Measurements from ENCODE around the gene FOXN3. TPM values are rescaled to one million over a fixed set of nuclear protein-coding genes. Genes with fewer than 3 reads are reported as not detected.

Gene FOXN3
- total and polyA plus RNA-seq, 10 of the 15 experiments (the other 5 are each of a cell fraction or from before 2014, with no cell fraction given), result 4.5 to 68.9 (median 29.7) TPM

DNA sequence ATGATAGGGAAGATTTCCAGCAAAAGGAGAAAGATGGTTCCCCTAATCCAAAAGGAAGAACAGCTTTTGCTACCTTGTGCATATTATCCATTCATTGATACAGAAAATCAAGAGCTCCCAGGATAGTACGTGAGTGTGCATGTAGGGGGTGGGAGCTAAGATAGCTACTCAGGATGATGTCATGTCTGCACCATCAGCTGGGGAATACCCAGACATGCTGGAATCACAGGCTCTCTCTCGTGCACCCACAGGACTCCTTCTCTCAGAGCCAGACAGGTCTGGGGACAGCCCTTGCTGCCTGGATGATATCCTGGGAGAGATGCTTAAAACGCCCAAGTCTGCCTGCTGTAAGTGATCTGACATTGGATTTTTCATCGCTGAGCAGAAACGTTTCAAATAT is 38.9 kb downstream of the FOXN3 start:
- BruUV-seq (replicated peaks), result no TSS peak
- ATAC-seq (peak; percentile 86), DNase-seq (ENCODE audit: low read depth, low spot score) (no peak), FAIRE-seq (no peak)
- ChIA-PET RAD21 (ENCODE audit: unreplicated experiment) (interaction anchor here (1.0 kb wide), 3 partner anchors 8 to 46 kb away, joined by 3 read pairs; no protein-coding TSS in a partner anchor), SMC1A (ENCODE audit: uncharacterized antibody, unreplicated experiment) (interaction anchor here (1.1 to 2.3 kb wide), 3 partner anchors 8 to 13 kb away, joined by 3 to 8 read pairs (median 7); no protein-coding TSS in a partner anchor), CTCF (no interaction called here), POLR2A (interaction anchor here (1.4 kb wide), 1 partner anchor 12 kb away, joined by 3 read pairs; no protein-coding TSS in a partner anchor)
- H3K4me3 ChIP-seq, result no peak overlapping the region
- peaks cover 64% of the 10 kb centered on the region for H3K79me2 ChIP-seq (ENCODE audit: control insufficient read depth, insufficient read depth, low read length)
- H2AFZ ChIP-seq (ENCODE audit: control insufficient read depth, low read depth, low read length), result no peak overlapping the region
- H3K4me1 ChIP-seq (ENCODE audit: control insufficient read depth, insufficient read depth, low read length), result peaks cover 16% of the 10 kb centered on the region
- WGBS (ENCODE audit: insufficient coverage, insufficient replicate concordance, low lambda C conversion rate, missing lambda C conversion rate), result 62% methylated on average over 5 of the region's 5 CpGs
- peaks cover 16% of the 10 kb centered on the region; the same call in 2 of the 3 replicates for H3K9me3 ChIP-seq (replicated peaks; ENCODE audit: control insufficient read depth, insufficient read depth, low read length)
- H3K27me3 ChIP-seq (replicated peaks in 1 of 2; ENCODE audit: control insufficient read depth in 2 of 2, insufficient read depth in 2 of 2, low read length in 1 of 2), result no peaks in the 10 kb centered on the region
- H3K36me3 ChIP-seq (ENCODE audit: control insufficient read depth in 2 of 2, insufficient read depth in 2 of 2, low read length in 1 of 2), result peaks cover 0 to 1% of the 10 kb centered on the region in 2 experiments; a peak in 2 of 4 replicates
- intact Hi-C loops (cut with micrococcal nuclease; ENCODE audit: unreplicated experiment) (no loop called here), in situ Hi-C loops (cut with MboI) (no loop called here)
- H3K4me2 ChIP-seq (ENCODE audit: control insufficient read depth, insufficient read depth), result no peak overlapping the region
- no peak overlapping the region for H3K9ac ChIP-seq (ENCODE audit: control insufficient read depth, insufficient read depth, low read length)
- no peaks in the 10 kb centered on the region for H4K20me1 ChIP-seq (ENCODE audit: control insufficient read depth, insufficient read depth)
- no peak overlapping the region for H3K27ac ChIP-seq (ENCODE audit: control insufficient read depth, insufficient read depth)
- TF ChIP-seq, protein P1, sequence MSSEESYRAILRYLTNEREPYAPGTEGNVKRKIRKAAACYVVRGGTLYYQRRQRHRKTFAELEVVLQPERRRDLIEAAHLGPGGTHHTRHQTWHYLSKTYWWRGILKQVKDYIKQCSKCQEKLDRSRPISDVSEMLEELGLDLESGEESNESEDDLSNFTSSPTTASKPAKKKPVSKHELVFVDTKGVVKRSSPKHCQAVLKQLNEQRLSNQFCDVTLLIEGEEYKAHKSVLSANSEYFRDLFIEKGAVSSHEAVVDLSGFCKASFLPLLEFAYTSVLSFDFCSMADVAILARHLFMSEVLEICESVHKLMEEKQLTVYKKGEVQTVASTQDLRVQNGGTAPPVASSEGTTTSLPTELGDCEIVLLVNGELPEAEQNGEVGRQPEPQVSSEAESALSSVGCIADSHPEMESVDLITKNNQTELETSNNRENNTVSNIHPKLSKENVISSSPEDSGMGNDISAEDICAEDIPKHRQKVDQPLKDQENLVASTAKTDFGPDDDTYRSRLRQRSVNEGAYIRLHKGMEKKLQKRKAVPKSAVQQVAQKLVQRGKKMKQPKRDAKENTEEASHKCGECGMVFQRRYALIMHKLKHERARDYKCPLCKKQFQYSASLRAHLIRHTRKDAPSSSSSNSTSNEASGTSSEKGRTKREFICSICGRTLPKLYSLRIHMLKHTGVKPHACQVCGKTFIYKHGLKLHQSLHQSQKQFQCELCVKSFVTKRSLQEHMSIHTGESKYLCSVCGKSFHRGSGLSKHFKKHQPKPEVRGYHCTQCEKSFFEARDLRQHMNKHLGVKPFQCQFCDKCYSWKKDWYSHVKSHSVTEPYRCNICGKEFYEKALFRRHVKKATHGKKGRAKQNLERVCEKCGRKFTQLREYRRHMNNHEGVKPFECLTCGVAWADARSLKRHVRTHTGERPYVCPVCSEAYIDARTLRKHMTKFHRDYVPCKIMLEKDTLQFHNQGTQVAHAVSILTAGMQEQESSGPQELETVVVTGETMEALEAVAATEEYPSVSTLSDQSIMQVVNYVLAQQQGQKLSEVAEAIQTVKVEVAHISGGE (CRISPR knock-in tag; IDR thresholded peaks at IDR 0.05), result no peak
- TF ChIP-seq, protein P2, sequence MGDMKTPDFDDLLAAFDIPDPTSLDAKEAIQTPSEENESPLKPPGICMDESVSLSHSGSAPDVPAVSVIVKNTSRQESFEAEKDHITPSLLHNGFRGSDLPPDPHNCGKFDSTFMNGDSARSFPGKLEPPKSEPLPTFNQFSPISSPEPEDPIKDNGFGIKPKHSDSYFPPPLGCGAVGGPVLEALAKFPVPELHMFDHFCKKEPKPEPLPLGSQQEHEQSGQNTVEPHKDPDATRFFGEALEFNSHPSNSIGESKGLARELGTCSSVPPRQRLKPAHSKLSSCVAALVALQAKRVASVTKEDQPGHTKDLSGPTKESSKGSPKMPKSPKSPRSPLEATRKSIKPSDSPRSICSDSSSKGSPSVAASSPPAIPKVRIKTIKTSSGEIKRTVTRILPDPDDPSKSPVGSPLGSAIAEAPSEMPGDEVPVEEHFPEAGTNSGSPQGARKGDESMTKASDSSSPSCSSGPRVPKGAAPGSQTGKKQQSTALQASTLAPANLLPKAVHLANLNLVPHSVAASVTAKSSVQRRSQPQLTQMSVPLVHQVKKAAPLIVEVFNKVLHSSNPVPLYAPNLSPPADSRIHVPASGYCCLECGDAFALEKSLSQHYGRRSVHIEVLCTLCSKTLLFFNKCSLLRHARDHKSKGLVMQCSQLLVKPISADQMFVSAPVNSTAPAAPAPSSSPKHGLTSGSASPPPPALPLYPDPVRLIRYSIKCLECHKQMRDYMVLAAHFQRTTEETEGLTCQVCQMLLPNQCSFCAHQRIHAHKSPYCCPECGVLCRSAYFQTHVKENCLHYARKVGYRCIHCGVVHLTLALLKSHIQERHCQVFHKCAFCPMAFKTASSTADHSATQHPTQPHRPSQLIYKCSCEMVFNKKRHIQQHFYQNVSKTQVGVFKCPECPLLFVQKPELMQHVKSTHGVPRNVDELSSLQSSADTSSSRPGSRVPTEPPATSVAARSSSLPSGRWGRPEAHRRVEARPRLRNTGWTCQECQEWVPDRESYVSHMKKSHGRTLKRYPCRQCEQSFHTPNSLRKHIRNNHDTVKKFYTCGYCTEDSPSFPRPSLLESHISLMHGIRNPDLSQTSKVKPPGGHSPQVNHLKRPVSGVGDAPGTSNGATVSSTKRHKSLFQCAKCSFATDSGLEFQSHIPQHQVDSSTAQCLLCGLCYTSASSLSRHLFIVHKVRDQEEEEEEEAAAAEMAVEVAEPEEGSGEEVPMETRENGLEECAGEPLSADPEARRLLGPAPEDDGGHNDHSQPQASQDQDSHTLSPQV (IDR thresholded peaks at IDR 0.05), result no peak
- TF ChIP-seq ZSCAN29 (IDR thresholded peaks at IDR 0.05) (no peak), EGR1 (IDR thresholded peaks at IDR 0.05; ENCODE audit: borderline replicate concordance in 1 of 2, low read depth in 2 of 2, low read length in 2 of 2) (no peak)
- TF ChIP-seq, protein P3, sequence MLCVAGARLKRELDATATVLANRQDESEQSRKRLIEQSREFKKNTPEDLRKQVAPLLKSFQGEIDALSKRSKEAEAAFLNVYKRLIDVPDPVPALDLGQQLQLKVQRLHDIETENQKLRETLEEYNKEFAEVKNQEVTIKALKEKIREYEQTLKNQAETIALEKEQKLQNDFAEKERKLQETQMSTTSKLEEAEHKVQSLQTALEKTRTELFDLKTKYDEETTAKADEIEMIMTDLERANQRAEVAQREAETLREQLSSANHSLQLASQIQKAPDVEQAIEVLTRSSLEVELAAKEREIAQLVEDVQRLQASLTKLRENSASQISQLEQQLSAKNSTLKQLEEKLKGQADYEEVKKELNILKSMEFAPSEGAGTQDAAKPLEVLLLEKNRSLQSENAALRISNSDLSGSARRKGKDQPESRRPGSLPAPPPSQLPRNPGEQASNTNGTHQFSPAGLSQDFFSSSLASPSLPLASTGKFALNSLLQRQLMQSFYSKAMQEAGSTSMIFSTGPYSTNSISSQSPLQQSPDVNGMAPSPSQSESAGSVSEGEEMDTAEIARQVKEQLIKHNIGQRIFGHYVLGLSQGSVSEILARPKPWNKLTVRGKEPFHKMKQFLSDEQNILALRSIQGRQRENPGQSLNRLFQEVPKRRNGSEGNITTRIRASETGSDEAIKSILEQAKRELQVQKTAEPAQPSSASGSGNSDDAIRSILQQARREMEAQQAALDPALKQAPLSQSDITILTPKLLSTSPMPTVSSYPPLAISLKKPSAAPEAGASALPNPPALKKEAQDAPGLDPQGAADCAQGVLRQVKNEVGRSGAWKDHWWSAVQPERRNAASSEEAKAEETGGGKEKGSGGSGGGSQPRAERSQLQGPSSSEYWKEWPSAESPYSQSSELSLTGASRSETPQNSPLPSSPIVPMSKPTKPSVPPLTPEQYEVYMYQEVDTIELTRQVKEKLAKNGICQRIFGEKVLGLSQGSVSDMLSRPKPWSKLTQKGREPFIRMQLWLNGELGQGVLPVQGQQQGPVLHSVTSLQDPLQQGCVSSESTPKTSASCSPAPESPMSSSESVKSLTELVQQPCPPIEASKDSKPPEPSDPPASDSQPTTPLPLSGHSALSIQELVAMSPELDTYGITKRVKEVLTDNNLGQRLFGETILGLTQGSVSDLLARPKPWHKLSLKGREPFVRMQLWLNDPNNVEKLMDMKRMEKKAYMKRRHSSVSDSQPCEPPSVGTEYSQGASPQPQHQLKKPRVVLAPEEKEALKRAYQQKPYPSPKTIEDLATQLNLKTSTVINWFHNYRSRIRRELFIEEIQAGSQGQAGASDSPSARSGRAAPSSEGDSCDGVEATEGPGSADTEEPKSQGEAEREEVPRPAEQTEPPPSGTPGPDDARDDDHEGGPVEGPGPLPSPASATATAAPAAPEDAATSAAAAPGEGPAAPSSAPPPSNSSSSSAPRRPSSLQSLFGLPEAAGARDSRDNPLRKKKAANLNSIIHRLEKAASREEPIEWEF (IDR thresholded peaks at IDR 0.05; ENCODE audit: insufficient replicate concordance, low read depth, low read length), result no peak
